DOHH2 (cell line): Measurements from ENCODE around the gene KLHL15.

Experiments used
- H3F3A ChIP-seq: fragments of 200-600 bp; sonication (generic), shearing (Covaris generic); 2 replicates; pipeline ENCODE4 v1.6.0; 2016; ENCODE audit warnings: antibody characterized with exemption, mild to moderate bottlenecking; ENCODE audit not compliant: control insufficient read depth, insufficient read depth
- H3K27ac ChIP-seq: fragments of 200-600 bp; sonication (generic); 2 replicates; pipeline ENCODE4 v1.5.1; 2014; ENCODE audit warnings: low read depth, mild to moderate bottlenecking, low read length, moderate library complexity
- H3K27me3 ChIP-seq: fragments of 200-600 bp; sonication (generic); 2 replicates; pipeline ENCODE4 v1.6.1; 2014; ENCODE audit warnings: mild to moderate bottlenecking, low read length, mixed read lengths; ENCODE audit not compliant: control insufficient read depth
- H3K36me3 ChIP-seq: fragments of 200-600 bp; sonication (generic); 2 replicates; pipeline ENCODE4 v1.6.1; 2014; ENCODE audit warnings: mild to moderate bottlenecking, low read length, moderate library complexity, mixed read lengths; ENCODE audit not compliant: control insufficient read depth
- H3K4me1 ChIP-seq: fragments of 200-600 bp; sonication (generic); 2 replicates; pipeline ENCODE4 v1.6.1; 2014; ENCODE audit warnings: mild to moderate bottlenecking, low read length, mixed read lengths; ENCODE audit not compliant: control insufficient read depth
- H3K4me2 ChIP-seq: fragments of 200-600 bp; sonication (generic); 2 replicates; pipeline ENCODE4 v1.6.0; 2014; ENCODE audit warnings: mild to moderate bottlenecking, low read length, moderate library complexity
- H3K4me3 ChIP-seq: fragments of 200-600 bp; sonication (generic); 2 replicates; pipeline ENCODE4 v1.5.1; 2014; ENCODE audit warnings: mild to moderate bottlenecking, low read length, mixed read lengths
- H3K79me2 ChIP-seq: fragments of 200-600 bp; sonication (generic); 2 replicates; pipeline ENCODE4 v1.6.1; 2014; ENCODE audit warnings: mild to moderate bottlenecking, low read length, mixed read lengths; ENCODE audit not compliant: control insufficient read depth
- H3K9me2 ChIP-seq: fragments of 200-600 bp; sonication (generic); replicated peaks from 2 replicates; pipeline ENCODE4 v1.6.1; 2014; ENCODE audit warnings: mild to moderate bottlenecking, low read length, mixed read lengths; ENCODE audit not compliant: control insufficient read depth
- H3K9me3 ChIP-seq: fragments of 200-600 bp; sonication (generic); 2 replicates; pipeline ENCODE4 v1.6.1; 2014; ENCODE audit warnings: antibody characterized with exemption, low read length, mixed read lengths; ENCODE audit not compliant: control insufficient read depth, insufficient read depth
- H4K20me1 ChIP-seq: fragments of 200-600 bp; sonication (generic); 2 replicates; pipeline ENCODE4 v1.6.0; 2014; ENCODE audit warnings: low read depth, mild to moderate bottlenecking, antibody characterized with exemption, low read length, moderate library complexity; ENCODE audit not compliant: control insufficient read depth, insufficient read depth
- CTCF ChIP-seq: fragments of 200-600 bp; sonication (generic); IDR thresholded peaks from one replicate; pipeline ENCODE4 v1.5.1; 2014; ENCODE audit warnings: antibody characterized with exemption, mild to moderate bottlenecking, low read depth, low read length; ENCODE audit not compliant: poor library complexity, severe bottlenecking
- EZH2phosphoT487 ChIP-seq: fragments of 200-600 bp; sonication (generic); IDR thresholded peaks from 2 replicates; pipeline ENCODE4 v1.6.1; 2017; ENCODE audit warnings: borderline replicate concordance, mild to moderate bottlenecking, antibody characterized with exemption, low read length, moderate library complexity, mixed read lengths

KLHL15 gene

DNA sequence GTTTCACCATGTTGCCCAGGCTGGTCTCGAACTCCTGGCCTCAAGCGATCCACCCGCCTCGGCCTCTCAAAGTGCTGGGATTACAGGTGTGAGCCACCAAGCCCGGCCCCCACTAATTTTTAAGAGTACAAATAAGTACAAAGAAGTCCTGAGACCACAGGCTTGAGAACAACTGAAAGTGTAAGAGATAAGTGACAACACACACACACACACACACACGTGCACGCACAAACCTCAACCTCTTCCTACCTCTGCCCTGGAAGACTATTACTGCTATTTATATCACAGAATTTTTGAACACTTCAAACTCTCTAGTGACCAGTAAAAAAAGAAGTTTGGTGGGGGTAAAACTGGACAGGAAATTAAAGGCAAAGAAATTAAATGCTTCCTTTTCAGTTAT is 7.5 kb downstream of the KLHL15 start:
- no peak overlapping the region for H3K4me3 ChIP-seq
- H3K27ac ChIP-seq, result no peak overlapping the region
- peak overlapping the region; percentile 49; the same call in 1 of the 2 replicates for H3K4me2 ChIP-seq
- no peaks in the 10 kb centered on the region for H3F3A ChIP-seq
- peaks cover 32% of the 10 kb centered on the region for H3K4me1 ChIP-seq
- no peaks in the 10 kb centered on the region for H3K9me3 ChIP-seq
- H4K20me1 ChIP-seq, result no peaks in the 10 kb centered on the region
- no peaks in the 10 kb centered on the region for H3K27me3 ChIP-seq
- H3K79me2 ChIP-seq, result peaks cover 96% of the 10 kb centered on the region
- TF ChIP-seq CTCF, result no peak
- no peak for TF ChIP-seq EZH2phosphoT487
- no peaks in the 10 kb centered on the region for H3K9me2 ChIP-seq
- peaks cover 60% of the 10 kb centered on the region for H3K36me3 ChIP-seq

- Histone ChIP-seq H3K4me3 (no peak overlapping the region), H3K9me2 (no peaks in the 10 kb centered on the region), H3K9me3 (no peaks in the 10 kb centered on the region), H3K27ac (no peak overlapping the region), H3K27me3 (no peaks in the 10 kb centered on the region), H3K4me1 (peaks cover 32% of the 10 kb centered on the region), H3K36me3 (peaks cover 62% of the 10 kb centered on the region), H4K20me1 (no peaks in the 10 kb centered on the region), H3K79me2 (peaks cover 96% of the 10 kb centered on the region), H3K4me2 (no peak overlapping the region), H3F3A (no peaks in the 10 kb centered on the region)
- no peak for TF ChIP-seq EZH2phosphoT487
- no peak for TF ChIP-seq CTCF
Measured at GRCh38 chrX:24018809-24019208, 8.2 kb downstream of the KLHL15 start.

GRCh38 chrX:24017674-24018073 is 9.3 kb downstream of the KLHL15 start:
- H3K9me3 ChIP-seq, result no peaks in the 10 kb centered on the region
- no peak overlapping the region for H3K27ac ChIP-seq
- H3K36me3 ChIP-seq, result peaks cover 51% of the 10 kb centered on the region
- no peaks in the 10 kb centered on the region for H3K27me3 ChIP-seq
- TF ChIP-seq CTCF (no peak), EZH2phosphoT487 (no peak)
- no peak overlapping the region for H3K4me3 ChIP-seq
- H3K9me2 ChIP-seq, result no peaks in the 10 kb centered on the region
- no peaks in the 10 kb centered on the region for H4K20me1 ChIP-seq
- no peak overlapping the region for H3K4me2 ChIP-seq
- H3K4me1 ChIP-seq, result peaks cover 27% of the 10 kb centered on the region
- peaks cover 96% of the 10 kb centered on the region for H3K79me2 ChIP-seq
- H3F3A ChIP-seq, result no peaks in the 10 kb centered on the region
